Measurements from ENCODE around the gene CHD6.
A peak's percentile ranks its signal among the peaks of the same experiment; 100 is the strongest.

CHD6 gene

DNA sequence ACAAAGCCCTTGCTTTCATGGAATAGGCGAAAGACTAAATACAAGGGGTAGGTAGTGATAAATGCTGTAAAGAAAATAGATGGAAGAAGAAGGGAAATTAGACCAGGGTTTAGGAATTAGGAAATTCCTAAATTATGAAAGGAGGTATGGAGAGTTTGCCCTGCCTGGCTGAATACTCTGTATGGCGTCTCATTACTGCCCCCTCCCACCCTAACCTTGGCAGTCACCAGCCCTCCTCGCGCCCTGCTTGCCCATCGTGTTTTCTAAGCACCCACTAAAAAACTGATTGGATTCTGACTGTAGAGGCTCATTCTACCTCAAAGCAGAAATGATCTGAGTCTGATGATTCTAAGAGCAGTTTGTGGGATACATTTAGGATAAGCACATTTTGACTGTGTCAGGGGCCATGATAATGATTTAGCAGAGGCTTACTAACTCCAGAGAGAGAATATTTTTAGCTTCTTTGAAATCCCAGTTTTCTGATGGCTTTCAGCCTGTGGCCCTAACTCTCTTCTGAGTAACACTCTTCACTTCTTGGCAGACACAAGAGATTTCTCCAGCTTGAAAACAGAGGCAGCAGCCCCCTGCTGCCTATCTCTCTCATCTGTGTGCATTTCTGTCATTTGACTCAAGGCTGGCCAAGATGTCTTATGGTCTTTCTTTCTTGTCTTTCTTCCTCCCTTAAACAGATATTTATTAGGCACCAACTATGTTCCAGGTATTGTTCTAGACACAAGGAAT lies 1.4 kb upstream of the CHD6 start:
- no peak for DNase-seq

DNA sequence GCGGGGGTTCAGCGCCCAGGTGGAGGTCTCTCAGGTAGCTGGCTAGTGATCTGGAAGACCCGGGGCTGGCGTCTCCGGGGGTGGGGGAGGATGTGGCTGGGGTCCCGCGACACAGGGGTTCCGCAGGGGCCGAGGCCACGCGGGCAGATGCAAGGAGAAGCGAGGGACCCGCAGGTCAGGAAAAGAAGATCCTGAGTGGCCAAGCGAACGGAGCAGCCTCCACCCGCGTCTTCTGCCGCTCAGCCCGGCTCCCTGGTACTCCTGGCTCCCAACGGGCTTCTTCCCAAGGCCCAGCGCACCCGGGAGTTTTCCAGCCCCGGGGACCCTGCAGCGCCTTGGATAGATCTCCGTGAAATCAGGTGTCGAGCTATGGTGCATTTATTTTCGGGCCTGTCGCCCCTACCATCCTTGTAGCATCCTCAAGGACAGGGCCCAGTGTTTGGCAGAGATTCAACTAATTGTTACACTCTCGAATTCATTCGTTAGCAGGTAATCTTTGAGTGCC lies 682 bp upstream of the CHD6 start:
- DNase-seq, result no peak

DNA sequence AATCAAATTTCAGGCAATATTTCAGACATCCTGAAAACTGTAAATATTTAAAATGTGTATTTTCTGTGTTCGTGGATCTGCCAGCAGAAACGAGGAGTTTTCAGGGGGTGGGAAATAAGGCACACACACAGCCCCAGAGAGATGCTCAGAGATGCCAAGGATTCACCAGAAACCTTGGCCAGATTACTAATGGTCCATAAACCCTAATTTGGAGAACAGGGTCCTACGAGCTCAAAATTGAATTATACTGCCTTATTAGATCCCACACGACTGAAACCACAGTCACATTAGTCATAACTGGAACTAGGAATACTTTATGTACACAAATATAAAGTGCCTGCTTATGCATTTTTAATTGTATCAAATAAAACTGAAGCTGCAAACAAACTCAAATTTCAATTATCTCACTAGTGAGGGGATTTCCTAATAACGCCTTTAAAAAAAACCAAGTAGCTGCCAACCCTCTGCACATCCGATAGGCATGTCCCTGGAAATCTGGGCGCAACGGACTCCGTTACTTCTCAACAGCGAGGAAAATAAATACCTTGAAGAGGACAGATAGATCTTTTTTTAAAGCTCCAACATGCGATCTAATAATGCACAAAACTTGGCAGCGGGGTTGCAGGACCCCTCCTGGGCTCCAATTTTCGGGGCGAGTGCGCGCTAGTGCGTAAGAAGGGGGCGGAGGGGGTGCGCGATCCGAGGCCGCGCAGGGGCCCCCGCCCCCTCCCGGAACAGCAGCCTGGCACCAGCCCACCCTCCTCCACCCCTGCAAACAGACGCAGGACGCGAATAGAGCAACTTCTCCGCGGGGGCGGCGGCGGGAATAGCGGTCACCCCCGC lies 897 bp downstream of the CHD6 start:
- DNase-seq, result peak; percentile 57

DNA sequence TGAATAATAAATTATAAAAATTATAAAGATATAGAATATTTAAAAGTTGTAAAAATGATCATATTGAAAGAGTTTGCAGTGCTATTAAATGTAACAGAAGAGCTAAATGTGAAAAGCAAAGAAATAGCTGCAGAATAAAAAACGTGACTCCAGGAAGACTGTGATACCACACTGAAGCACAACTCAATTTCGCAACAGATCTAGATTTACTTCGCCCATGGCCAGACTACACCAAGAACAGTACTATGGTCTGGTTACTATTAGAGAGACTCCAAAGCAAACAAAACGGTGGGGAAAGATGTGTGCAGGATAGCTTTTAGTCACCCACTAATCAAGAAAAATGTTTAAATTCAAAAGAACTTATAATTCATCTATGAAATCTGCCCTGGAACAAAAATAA lies 1.9 kb downstream of the CHD6 start:
- no peak for DNase-seq

DNA sequence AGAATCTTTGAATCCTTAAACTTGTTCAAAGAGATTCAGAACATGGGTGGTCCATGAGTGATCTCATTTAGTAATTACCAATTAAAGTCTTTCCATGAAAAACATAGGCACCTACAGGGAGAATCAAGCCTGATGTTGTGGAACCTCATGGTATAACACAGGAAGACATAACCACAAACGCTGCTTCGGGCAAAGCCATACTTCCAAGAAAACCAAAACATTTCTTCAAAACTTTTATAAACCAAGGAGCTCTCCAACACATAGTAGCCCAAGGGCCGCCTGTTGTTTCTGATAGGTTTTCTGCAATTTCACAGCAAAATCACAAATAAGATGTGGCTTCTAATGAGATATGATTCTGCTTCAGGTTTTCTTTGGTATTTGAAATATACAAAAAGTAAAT lies 2.5 kb downstream of the CHD6 start:
- no peak for DNase-seq

DNA sequence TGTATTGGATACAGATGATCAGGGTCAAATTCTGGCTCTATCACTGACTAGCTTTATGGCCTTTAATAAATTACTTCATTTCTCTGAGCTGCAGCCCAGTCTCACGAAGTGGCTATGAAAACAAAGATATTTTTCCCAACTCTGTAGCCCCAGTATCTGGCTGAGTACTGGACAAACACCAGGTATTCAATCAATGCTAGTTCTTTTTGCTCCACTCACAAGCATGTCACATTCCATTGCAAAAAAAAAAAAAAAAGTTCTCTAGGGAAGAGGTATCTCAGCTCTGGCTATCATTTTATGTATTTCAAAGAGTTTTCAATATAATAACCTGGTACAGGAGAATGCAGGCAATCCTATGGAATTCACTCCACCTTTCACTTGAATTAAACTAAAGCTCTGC lies 3.1 kb downstream of the CHD6 start:
- no peak for DNase-seq

DNA sequence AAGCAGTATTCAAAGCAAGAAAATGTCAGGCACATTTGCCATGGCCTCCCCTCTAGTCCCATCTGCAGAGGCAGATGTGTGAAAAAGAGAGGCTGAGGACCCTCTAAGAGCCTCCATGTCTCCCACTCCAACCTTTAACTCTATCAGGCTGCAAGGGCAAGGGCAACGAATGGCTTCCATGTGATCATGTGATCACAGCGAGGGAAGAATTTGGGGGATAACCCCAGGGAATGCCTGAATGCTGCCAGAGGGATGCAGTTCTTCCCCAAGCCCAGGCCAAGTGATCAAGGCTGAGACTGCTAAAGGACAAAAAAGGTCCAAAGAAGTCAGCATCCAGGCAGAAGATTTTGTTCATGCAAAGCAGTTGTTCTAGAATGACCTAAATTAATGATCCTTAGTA lies 4.9 kb downstream of the CHD6 start:
- no peak for DNase-seq

DNA sequence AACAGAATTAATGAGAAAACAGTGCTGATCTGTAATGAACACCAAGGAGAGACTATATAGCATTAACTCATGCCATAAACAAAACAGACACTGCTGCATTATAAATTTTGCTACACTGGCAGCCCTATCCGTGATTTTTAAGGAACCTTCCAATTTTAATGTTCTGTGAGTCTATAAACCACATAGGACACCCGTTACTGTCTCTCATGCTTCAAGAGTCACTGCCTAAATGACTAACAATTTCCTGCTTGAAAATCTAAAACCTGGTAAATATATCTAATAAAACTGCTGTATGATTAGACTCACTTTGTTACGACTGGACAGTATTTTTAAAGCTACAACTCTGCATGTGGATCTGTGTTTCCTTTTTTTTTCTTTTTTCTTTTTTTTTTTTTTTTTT lies 8.7 kb downstream of the CHD6 start:
- DNase-seq, result no peak

DNA sequence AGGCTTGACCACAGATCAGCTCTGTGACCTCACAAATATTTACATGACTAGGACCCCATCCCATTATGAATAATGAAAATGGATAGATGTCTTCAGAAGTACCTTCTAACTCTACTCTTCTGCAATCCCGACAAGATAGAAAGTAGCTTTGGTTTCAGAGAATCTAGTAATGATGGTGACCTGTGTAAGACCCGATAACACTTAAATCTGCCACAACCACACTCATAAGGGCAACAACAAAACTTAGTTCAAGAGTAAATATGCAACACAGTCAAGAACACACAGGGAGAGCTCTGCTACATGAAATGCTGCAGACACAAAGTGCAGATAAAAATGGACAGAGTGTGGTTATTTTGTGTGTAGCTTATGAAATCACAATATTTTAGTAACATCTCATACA lies 9.6 kb downstream of the CHD6 start:
- no peak for DNase-seq

DNA sequence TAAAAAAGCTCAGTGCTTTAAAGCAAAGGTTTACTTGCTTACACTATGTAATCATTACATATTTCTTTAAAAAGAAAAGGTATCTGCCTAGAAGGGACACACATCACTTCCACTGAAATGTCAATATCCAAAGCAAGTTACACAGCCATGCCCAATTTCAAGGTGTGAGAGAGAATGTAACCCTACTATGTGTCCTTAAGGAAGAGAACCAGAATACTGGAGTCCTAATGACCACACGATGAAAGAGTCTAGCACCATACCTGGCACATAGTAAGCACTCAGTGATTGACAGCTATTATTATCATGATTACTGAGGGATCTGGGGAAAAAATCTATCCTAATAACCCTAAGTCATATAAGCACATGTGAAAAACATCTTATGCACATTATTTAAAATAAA lies 10.4 kb downstream of the CHD6 start:
- no peak for DNase-seq

DNA sequence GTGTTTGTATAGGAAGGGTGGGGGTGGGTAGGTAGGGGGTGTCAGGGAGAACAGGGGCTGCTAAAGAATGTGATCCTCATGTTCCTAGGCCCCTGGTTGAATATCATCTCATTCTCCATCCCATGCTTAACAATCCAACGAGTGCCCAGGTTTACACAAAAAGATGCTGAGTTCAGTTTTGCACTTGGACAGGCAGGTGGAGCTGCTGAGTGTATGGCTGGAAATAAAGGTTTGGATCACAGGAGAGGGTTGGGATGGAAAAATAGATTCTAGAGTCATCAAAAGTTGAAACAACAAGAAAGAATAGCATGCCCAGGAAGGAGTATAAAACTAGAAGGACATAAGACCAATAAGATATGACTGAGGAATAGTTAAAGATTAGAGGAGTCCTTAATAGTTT lies 14.2 kb downstream of the CHD6 start:
- no peak for DNase-seq

DNA sequence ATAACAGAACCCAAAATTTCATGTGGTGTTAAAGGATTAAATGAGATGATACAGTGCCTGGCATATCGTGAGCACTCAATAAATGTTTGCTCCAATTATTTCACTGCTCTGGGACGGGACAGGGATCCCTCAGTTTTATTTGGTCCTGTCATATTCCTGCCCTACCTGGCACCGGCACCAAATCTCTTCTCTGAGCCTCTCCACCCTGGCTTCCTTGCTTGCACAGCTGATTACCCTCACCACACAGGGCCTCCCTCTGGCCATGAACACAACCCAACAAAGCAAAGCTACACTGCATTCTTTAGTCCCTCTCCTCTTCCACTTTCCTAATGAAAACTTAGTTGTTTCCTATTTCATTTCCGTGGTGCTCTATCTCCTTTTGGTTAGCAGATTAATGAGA lies 16.4 kb downstream of the CHD6 start:
- no peak for DNase-seq

DNA sequence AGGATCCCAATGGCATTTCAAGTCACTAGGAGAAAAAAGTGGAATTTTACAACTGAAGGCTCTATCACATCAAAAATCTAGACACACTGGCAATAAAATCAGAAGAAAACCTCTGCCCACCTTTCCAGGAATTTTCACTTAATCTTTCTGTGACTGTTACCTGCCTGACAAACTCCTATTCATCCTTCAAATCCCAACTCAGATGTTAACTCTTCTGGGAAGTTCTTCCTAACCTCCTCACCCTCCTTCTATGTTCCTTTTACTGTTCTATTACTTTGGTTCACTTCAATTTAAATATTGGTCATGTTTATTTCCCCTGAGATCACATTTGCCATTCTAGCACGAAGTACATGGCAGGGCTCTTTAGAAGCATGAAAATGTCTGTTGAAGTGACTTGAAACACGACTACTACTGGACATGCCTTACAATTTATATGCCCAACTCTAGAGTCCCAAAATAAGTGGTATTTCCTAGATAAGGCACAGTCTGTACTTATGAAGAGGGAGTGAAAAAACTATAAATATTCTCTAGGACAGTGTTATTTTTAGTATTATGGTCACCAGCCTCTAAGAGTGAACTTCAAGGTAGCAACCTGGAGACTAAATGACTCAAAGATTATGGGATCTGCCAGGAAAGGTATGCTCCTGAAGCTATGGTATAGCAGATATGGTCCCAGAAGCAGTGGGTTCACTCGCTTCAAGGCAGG lies 17.1 kb downstream of the CHD6 start:
- DNase-seq, result no peak

DNA sequence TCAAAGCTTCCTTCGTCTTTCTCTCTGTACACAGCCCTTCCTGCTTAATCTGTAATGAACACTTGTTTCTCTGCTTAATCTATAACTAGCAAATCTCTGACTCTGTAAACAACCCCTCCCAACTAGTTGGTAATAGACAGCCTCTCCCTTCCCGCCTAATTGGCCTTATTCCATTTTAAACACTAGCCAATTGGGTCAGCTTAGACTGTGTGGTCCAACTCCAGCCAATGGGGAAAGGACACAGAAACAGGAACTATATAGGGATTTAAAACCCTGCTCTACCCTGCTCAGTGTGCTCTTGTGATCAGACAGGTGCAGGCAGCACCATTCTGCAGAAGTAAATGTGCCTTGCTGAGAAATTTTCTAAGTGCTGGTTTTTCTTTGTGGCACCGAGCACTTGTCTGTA lies 18.5 kb downstream of the CHD6 start:
- no peak for DNase-seq

DNA sequence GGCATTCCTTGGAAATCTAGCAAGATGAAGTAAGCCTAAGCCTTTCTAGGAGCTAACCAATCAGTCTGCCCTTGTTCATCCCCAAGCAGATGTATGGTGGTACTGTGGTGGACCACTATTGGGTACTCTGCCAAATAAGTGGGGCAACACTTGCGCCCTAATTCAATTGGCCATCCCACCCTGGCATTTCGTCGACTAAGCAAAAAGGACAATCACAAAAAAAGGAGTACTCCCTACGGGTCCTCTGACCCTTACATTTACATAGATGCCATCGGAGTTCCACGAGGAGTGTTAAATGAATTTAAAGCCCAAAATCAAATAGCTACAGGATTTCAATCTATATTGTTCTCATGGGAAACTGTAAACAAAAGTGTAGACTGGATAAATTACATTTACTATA lies 19.5 kb downstream of the CHD6 start:
- no peak for DNase-seq

DNA sequence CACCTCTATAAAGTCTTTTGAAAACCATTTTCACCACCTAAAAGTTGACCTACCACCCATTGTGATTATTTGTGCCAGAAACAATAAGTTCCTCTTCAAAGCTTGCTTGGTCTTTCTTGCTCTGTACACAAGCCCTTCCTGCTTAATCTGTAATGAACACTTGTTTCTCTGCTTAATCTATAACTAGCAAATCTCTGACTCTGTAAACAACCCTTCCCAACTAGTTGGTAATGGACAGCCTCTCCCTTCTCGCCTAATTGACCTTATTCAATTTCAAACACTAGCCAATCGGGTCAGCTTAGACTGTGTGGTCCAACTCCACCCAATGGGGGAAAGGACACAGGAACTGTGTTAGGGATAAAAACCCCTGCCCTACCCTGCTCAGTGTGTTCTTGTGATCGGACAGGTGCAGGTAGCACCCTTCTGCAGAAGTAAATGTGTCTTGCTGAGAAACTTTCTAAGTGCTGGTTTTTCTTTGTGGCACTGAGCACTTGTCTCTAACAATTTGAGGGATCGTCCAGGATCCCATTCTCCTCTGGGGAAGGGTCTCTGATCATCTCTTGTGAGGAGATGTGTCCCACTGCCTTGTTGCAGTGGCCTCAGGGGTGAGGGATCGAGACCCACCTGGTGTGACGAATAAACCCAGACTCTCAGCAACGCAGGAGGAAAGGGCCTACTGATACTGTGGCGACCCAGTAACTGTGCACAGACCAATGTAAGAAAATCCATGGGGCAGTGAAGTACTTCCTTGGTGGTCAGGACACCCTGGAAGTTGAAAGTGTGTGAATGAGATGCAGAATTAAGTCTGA lies 23.5 kb downstream of the CHD6 start:
- DNase-seq, result no peak

DNA sequence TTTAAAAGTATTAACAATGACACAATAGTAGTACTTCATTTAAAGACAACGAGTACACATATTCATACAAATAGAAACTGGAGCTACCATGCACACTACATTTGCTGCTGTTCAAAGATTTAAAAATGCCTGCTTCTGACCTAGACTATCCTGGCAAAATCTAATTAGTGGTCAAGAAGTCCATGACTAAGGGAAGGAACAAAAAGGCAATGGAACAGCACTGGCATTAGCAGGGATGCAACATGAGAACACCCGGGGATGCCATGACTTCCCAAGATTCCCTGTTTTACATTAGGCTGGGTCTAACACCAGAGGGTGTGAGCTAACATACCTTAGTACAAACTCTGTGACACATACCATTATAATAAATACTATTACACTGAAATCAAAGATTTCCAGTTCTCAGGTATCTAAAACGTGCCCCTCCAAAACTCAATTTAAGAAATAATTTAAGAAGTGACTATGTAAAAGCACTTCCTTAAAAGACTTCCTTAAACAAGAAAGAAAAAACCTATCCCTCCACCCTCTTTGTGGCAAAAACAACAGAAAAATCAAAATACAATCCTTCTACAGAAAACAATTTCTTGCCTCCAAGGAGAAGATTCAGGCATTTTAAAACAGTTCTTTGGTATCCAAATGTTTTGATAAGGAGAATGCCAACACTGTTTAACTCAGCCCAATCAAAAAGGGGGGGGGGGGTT lies 25.5 kb downstream of the CHD6 start:
- DNase-seq, result no peak

DNA sequence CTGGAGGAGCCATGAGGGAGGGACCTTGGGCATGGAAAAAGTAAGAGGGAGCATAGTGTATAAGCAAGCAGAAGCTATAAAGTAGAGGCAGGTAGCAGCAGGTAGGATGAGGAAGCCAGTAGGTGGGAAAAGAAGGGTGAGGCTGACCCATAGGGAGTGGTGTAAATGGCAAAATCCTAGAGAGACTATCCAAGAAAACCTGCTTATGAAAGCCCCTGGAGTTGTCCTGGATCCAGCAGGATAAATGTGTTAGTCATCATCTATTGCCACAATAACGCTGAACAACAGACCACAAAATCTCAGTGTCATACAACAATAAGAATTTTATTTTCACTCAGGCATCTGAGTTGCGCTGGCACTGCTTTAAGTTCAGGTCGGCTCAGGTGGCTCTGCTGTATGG lies 30.2 kb downstream of the CHD6 start:
- DNase-seq, result no peak

DNA sequence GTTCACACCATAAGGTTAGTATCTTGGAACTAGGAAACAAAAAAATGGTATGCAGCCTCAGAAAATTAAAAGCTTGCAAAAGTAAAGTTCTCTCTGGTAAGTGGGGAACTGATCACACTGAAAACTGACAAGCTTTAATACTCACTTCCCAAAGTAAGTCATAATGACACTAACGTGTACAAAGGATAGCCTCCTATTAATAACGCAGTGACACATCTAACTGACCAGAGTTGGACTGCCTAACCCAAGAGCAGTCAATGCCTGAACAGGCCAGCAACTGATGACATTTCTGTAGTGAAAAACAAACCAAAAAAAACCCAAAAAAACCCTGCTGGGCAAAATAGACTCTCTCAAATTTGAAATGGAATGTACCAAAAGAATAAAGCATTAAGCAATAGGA lies 30.7 kb downstream of the CHD6 start:
- no peak for DNase-seq

DNA sequence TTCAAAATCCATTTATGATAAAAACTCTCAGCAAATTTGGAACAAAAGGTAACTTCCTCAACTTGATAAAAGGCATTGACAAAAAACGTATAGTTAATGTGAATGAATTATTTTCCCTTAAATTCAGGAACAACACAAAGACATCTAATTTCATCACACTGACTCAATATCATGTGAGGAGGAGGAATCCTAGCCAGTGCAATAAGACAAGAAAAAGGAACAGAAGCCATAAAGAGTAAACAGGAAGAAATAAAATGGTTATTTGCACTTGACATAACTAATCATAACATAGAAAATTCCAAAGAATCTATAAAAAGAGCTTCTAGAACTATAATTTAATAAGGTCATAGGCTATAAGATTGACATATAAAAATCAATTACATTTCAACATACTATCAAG lies 31.4 kb downstream of the CHD6 start:
- no peak for DNase-seq

DNA sequence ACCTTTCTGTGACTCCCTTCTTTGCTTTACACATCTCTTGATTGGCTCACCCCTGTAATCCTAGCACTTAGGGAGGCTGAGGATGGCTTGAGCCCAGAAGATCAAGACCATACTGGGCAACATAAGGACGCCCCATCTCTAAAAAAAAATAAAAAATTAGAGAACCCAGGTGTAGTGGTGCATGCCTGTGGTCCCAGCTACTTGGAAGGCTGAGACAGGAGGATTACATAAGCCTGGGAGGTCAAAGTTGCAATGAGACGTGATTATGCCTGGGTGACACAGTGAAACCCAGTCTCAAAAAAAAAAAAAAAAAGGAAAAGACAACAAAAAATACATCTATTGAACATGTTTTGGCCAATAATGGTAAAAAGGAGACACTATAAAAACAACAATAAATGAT lies 37.8 kb downstream of the CHD6 start:
- DNase-seq, result no peak
